Suppressor macrophage treated with lipopolysaccharide for 1 hour (primary cell): ENCODE data around the gene VPS16.
"Not testable (repeated sequence)": the region's sequence is repeated elsewhere in the genome, so short reads cannot be mapped to it uniquely, and the experiment has no call there.

Source experiments
- DNase-seq, 3 donors: peaks; one replicate each; pipeline ENCODE4 v3.0.0-alpha.2; 2020 to 2022

The VPS16 gene

DNA sequence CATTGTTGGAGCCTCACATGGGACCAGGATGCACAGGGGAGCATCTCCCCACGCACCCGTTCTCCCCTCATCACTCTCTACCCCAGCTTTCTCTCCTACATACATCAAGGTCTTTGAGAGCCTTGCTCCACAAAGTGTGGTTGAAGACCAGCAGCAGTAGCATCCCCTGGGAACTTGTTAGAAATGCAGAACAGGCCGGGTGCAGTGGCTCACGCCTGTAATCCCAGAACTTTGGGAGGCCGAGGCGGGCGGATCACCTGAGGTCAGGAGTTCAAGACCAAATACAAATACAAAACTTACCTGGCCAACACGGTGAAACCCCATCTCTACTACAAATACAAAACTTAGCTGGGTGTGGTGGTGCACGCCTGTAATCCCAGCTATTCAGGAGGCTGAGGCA lies 32.6 kb upstream of the VPS16 start:
- DNase-seq = not testable (repeated sequence)

DNA sequence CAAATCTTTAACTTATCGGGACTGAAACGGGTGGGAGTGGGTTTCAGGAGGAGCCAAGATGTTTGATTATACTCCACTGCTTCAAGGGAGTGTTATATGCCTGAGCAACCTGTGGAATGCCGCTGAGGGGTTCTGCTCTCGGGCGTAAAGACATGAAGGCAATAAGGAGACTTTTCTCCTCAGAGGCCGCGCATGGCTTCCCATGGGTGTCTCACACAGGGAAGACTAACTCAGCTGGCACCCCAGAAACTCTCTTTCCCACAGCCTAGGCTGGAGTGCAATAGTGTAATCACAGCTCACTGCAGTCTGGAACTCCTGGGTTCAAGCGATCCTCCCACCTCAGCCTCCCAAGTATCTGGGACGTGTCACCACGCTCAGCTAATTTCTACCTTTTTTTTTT lies 30.9 kb upstream of the VPS16 start:
- DNase-seq = no peak

DNA sequence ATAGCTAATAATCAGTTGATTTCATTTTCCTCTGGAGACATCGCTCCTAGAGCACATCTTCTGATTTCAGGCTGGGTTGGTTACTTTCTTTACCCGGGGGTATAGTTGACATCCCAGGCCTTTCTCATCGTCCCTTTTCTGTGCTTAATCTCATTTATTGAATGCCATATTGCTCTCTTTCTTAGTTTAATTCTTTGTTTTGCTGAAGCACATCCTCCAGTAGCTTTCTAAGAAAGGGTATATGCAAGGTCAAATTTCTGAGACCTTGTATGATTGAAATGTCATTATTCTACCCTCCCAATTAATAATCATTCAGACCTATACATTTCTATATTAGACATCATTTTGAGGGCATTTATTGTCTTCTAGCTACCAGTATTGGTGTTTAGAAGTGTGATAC lies 28.4 kb upstream of the VPS16 start:
- DNase-seq = no peak

DNA sequence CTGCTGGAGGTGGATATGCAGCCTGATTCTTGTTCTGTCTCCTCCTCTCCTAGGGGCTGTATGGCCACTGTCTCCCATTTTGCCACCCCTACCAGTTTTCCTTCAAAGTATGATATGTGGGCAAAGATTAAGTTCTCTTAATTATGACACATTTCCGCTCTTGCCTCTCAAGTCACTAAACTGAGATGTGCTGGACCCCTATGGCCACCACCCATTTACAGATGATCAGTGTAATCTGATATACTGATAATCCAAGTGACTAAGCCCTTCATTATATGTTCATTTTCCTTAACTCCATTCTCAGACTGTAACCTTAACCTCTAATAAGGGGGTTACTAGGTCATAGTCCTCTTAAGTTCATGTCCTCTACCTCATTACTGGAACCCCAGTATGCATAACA lies 26.5 kb upstream of the VPS16 start:
- DNase-seq = no peak

GRCh38 chr20:2814587-2815051 lies 25.9 kb upstream of the VPS16 start, which contains the start of gene C20orf141:
C20orf141 (plus strand) TSS chr20:2814987; CDS start chr20:2815185, 198 bp downstream.
- peak in 2 of 3 donors; percentile 35 to 67 for DNase-seq

DNA sequence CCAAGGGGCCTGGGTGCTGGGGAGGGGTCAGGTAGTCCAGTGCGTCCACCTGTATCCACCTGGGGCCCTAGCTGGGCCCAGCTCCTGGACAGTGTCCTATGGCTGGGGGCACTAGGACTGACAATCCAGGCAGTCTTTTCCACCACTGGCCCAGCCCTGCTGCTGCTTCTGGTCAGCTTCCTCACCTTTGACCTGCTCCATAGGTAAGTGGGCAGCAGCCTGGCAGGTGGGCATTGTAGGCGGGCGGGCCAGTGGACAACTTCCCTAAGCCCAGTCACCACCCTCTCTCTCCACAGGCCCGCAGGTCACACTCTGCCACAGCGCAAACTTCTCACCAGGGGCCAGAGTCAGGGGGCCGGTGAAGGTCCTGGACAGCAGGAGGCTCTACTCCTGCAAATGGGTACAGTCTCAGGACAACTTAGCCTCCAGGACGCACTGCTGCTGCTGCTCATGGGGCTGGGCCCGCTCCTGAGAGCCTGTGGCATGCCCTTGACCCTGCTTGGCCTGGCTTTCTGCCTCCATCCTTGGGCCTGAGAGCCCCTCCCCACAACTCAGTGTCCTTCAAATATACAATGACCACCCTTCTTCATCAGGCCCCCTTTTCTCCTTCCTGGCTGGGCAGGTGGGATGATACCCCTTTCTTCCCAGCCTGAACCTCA lies 25.2 kb upstream of the VPS16 start:
- no peak for DNase-seq

DNA sequence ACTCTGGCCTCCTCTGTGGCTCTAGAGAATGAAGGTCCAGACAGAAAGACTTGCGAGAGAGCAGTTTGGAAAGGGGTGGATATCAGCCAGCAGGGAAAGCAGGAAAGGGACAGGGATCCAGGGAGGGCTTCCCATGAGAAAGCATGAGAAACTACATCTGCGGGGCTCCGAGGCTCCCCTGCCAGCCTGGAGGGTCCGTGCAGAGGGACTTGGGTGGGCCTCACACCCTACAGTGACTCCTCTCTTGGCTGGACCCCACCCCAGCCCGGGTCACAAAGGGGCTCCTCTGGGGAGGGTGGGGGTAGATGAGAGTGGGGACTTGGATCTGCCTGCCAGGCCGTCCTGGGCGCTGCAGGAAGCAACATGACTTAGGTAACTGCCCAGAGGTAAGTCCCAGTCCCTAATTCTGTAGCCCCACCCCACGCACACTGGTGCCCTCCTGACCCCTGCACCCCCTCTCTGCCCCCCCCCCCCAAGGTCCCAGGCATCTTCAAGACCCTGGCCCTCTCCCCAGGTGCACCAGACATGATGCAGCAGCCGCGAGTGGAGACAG lies 24.4 kb upstream of the VPS16 start, which contains the start of gene TMEM239:
TSS of gene TMEM239 (plus strand) at position 335 of the 553 bp plus-strand sequence. CDS start at position 526, 191 bp downstream.
- DNase-seq = no peak

- no peak for DNase-seq
Measured at GRCh38 chr20:2816583-2817340, 23.8 kb upstream of the VPS16 start.

DNA sequence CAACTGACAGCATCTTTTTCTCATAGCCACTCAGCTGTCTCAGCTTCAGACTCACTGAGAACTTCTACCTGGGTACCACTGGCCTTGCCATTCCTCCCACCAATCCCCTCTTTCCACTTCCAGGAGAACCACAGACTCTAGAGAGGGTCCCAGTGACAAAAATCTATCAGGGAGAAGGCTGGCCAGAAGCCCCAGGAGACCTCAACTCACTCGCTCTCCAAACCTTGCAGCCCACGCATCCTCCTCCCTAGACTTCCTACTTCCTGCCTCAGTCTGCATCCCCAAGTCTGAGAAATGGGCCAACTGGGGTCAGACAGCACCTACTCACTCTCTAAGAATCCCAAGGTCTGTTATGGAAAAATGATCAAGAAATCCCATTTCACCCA lies 23.2 kb upstream of the VPS16 start:
- no peak for DNase-seq

DNA sequence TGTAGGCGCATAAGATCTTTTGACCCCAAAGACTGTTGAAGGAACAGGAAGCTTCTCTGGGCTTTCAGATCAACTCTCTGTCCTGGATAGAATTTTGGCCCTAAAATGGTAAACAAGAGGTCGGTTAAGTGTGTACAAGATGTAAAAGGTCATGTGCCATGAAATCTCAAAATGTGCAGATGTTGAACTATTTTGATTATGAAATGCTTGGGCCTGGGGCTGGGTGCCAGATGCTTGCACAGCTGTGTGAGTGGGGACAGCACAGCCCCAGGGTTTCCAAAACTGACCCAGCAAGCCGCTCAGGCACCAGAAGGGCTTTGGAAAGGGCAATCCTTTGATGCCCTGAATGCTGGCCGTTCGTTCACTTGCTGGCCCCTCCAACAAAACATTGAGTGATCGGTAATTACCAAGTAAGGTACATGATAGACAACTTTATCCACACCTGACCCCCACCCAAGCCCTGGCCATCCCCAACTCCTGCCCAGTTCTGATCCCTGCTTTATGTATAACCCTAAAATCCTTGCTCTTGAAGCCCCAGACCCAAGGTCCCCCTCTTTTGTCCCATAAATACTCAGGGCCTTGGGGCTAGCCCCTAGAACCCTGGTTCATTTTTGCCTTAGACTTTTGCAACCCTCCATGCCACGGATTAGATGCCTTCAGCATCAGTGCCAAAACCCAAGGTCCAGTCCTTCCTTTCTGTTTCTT lies 22.5 kb upstream of the VPS16 start:
- DNase-seq = no peak

GRCh38 chr20:2820084-2820895 lies 20.3 kb upstream of the VPS16 start:
- DNase-seq = no peak

- DNase-seq = peak in 1 of 3 donors; percentile 19
Measured at GRCh38 chr20:2820896-2821869, 19.4 kb upstream of the VPS16 start.

DNA sequence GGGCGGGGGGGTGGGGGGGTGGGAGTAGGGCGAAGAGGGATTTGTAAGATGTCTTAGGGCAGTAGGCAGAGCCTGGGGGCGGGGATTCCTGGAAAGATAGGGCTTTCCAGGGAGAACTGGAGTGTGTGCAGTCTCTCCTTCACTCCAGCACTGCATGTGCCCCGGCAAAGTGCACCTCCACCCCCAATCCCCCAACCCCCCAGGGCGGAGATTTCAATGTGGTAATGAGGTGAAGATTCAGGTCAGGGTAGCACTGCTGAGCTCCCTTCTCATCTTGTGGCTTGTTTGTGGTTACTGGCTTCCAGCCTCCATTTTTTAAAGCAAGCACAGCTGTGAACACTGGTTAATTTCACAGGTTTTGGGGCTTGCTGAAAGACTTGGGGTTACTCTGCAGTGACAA lies 18.5 kb upstream of the VPS16 start:
- DNase-seq = no peak

DNA sequence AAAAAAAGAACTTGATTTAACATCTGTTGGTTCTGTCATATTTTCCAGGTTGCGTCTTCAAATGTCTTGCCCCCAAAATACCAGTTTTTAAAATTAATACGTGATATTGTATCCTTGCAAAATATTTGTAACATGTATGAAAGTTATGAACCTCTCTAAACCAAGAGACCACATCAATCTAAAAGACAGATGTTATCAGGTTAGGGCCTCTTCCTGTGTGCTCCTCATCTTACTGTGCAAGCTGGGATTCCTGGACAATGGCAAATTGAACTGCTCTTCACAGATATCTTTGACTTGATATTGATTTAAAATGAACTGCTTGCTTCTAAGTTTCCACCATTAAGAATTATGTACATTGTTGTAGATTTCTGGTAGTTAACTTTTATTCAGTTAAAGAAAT lies 14.8 kb upstream of the VPS16 start:
- no peak for DNase-seq

- DNase-seq = no peak
Measured at GRCh38 chr20:2826655-2827054, 13.9 kb upstream of the VPS16 start.

DNA sequence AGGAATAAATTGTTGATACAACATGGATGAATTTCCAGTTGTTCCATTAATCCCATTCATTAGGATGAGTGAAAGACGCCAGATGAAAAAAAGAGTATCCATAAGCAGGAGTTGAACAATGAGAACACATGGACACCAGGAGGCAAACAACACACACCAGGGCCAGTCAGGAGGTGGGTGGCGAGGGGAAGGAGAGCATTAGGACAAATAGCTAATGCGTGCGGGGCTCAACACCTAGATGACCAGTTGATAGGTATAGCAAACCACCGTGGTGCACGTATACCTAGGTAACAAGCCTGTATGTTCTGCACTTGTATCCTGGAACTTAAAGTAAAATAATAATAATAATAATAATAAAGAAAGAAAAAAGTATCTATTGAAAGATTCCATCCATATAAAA lies 11.2 kb upstream of the VPS16 start:
- DNase-seq = no peak

- DNase-seq = not testable (repeated sequence)
Measured at GRCh38 chr20:2831206-2831605, 9.3 kb upstream of the VPS16 start.

GRCh38 chr20:2833761-2834160 lies 6.8 kb upstream of the VPS16 start:
- peak; percentile 47 to 78 (median 78) for DNase-seq

DNA sequence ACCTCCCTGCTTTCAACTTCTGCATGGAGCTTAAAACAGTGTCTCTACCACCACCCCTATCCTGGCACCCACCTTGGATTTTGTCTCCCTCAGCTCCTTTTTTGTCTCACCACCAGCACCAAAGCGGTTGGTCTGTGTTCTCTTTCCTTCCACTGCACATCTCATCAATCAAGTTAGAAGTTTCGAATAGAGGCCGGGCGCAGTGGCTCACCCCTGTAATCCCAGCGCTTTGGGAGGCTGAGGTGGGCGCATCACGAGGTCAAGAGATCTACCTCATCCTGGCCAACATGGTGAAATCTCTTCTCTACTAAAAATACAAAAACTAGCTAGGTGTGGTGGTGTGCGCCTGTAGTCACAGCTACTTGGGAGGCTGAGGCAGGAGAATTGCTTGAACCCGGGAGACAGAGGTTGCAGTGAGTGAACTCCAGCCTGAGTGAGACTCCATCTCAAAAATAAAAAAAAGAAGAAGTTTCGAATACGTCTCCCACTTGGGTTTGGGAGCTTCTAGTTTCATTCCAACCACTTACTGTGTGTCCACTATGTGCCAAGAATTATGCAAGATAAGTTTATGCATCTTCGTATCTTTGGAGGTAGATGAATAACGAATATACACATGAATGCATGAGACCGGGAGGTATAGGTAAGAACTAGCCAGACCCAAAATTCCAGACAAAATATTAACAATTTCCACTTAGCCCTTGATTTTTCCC lies 6.0 kb upstream of the VPS16 start:
- peak; percentile 24 to 34 (median 25) for DNase-seq

GRCh38 chr20:2835331-2835796 lies 5.2 kb upstream of the VPS16 start:
- DNase-seq = no peak
